ENCODE results near the gene TMEM9B.

Gene TMEM9B

GRCh38 chr11:8925711-8926110, 38.5 kb downstream of the TMEM9B start:
- CTCF ChIA-PET = no interaction called here
- POLR2A ChIA-PET (ENCODE audit: low non-redundant PET) = no interaction called here
- DNase-seq (ENCODE audit: low spot score) = no peak
- no peak overlapping the region for H3K27ac ChIP-seq
- TF ChIP-seq CTCF (conservative IDR thresholded peaks at IDR 0.05; ENCODE audit: low read depth) = no peak

- no peak for TF ChIP-seq CTCF (conservative IDR thresholded peaks at IDR 0.05; ENCODE audit: low read depth)
- CTCF ChIA-PET = no interaction called here
- DNase-seq (ENCODE audit: low spot score) = no peak
- no peak overlapping the region for H3K27ac ChIP-seq
- POLR2A ChIA-PET (ENCODE audit: low non-redundant PET) = interaction anchor here (0.6 kb wide), 1 partner anchor 41 kb away, joined by 3 read pairs; no protein-coding TSS in a partner anchor
Measured at GRCh38 chr11:8922691-8923090, 41.6 kb downstream of the TMEM9B start.

- CTCF ChIA-PET = interaction anchor here (0.6 to 1.1 kb wide), 2 partner anchors 26 to 42 kb away, joined by 3 to 4 read pairs; no protein-coding TSS in a partner anchor
- no peak for TF ChIP-seq CTCF (conservative IDR thresholded peaks at IDR 0.05; ENCODE audit: low read depth)
- DNase-seq (ENCODE audit: low spot score) = peak; percentile 69
- peak overlapping the region; percentile 80; the same call in 1 of the 2 replicates for H3K27ac ChIP-seq
- POLR2A ChIA-PET (ENCODE audit: low non-redundant PET) = no interaction called here
Measured at GRCh38 chr11:8917157-8917825, 47.0 kb downstream of the TMEM9B start.

- ChIA-PET POLR2A (ENCODE audit: low non-redundant PET) (no interaction called here), CTCF (interaction anchor here (0.6 to 1.9 kb wide), 9 partner anchors 9 to 637 kb away, joined by 3 to 10 read pairs (median 3); no protein-coding TSS in a partner anchor)
- no peak overlapping the region for H3K27ac ChIP-seq
- no peak; the same call in none of the 2 replicates for TF ChIP-seq CTCF (conservative IDR thresholded peaks at IDR 0.05; ENCODE audit: low read depth)
- no peak for DNase-seq (ENCODE audit: low spot score)
Measured at GRCh38 chr11:8914661-8915018, 49.6 kb downstream of the TMEM9B start.

- ChIA-PET POLR2A (ENCODE audit: low non-redundant PET) (no interaction called here), CTCF (interaction anchor here (0.6 to 1.9 kb wide), 13 partner anchors 9 to 684 kb away, joined by 3 to 10 read pairs (median 3); no protein-coding TSS in a partner anchor)
- no peak overlapping the region for H3K27ac ChIP-seq
- peak; percentile 42 for DNase-seq (ENCODE audit: low spot score)
- peak; percentile 86 for TF ChIP-seq CTCF (conservative IDR thresholded peaks at IDR 0.05; ENCODE audit: low read depth)
Measured at GRCh38 chr11:8913961-8914660, 50.1 kb downstream of the TMEM9B start.

- ChIA-PET CTCF (interaction anchor here (0.7 to 1.0 kb wide), 5 partner anchors 48 to 628 kb away, joined by 3 to 4 read pairs (median 3); no protein-coding TSS in a partner anchor), POLR2A (ENCODE audit: low non-redundant PET) (interaction anchor here (0.6 kb wide), 1 partner anchor 53 kb away, joined by 3 read pairs; no protein-coding TSS in a partner anchor)
- TF ChIP-seq CTCF (conservative IDR thresholded peaks at IDR 0.05; ENCODE audit: low read depth) = no peak
- DNase-seq (ENCODE audit: low spot score) = peak; percentile 90
- peak within 1 kb of the TSS; percentile 88 for H3K27ac ChIP-seq
Measured at GRCh38 chr11:8911029-8911823, 53.0 kb downstream of the TMEM9B start, which contains the start of gene AKIP1. TSS of gene AKIP1 (plus strand) at chr11:8911189. CDS start at chr11:8911450, 261 bp downstream.
